ENCODE measurements around the gene TSEN2.

DNA sequence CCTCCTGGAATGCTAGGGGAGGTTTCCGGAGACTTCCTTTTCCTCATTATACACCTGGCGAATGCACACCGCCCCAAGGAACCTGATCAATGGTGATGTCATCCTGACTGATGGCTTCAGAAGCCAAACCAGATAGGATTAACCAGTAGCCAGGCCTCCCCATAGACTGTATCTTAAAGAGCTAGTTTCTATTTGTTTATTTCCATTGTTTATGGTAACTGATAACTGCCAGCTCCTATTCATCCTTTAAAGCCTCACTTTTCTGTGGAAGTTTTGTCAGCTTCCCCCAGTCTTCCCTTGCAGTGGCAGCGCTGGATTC, 61.2 kb downstream of the TSEN2 start, which contains the start of gene MKRN2OS:
- TF ChIP-seq, protein P1, sequence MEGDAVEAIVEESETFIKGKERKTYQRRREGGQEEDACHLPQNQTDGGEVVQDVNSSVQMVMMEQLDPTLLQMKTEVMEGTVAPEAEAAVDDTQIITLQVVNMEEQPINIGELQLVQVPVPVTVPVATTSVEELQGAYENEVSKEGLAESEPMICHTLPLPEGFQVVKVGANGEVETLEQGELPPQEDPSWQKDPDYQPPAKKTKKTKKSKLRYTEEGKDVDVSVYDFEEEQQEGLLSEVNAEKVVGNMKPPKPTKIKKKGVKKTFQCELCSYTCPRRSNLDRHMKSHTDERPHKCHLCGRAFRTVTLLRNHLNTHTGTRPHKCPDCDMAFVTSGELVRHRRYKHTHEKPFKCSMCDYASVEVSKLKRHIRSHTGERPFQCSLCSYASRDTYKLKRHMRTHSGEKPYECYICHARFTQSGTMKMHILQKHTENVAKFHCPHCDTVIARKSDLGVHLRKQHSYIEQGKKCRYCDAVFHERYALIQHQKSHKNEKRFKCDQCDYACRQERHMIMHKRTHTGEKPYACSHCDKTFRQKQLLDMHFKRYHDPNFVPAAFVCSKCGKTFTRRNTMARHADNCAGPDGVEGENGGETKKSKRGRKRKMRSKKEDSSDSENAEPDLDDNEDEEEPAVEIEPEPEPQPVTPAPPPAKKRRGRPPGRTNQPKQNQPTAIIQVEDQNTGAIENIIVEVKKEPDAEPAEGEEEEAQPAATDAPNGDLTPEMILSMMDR (IDR thresholded peaks at IDR 0.05), result no peak
- no peak for TF ChIP-seq POLR2A (IDR thresholded peaks at IDR 0.05)

Data from suprapubic skin (tissue), 3 donors.